GM08714 (cell line): Measurements from ENCODE around the gene ATP6V1F.

Experiments used
- H3K4me3 ChIP-seq: fragments of 200-500 bp; sonication (Bioruptor generic); 2 replicates; pipeline ENCODE4 v1.5.1; 2014; ENCODE audit warnings: mild to moderate bottlenecking, low read length, inconsistent platforms
- ZNF274 ChIP-seq: IDR thresholded peaks from 2 replicates; pipeline ENCODE4 v1.6.1; 2012; ENCODE audit warnings: mild to moderate bottlenecking, low read depth, low read length

The ATP6V1F gene

DNA sequence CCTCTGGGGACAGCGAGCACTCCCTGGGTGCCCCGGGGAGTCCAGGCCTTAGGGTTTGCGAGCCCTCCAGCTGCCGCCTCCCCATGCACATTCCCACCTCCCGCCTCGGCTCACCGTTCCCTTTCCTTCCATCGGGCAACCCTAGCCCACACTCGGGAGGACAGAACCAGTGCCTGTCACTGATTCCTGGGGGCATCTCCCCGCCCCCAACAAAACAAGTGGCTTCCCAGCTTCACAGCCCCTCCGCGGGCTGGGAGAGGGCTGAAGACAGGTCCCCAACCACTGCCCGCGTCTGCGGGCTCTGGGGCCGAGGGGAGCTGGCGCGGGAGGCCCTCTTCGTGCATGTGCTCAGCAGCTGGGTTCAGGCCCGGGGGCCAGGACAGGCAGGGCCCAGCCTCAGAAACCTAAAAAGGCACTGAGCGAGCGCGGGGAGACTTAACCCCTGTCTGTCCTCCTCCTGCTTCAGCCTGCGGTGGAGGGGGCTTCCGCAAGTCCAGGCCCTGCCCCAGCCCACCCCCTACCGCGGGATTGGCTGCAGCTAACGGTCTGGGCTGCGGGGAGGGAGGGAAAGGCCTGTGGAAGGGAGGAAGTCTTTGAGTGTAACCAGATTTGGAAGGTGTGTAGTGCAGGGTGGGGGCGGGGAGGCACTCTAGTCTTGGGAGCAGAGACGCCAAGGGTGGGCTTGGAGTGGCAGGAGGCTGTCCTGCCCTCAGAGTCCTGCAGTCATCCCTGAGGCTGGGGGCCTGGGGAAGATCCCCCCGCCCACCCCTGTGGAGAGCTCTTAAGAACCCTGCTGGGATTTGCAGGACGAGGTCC is 31.3 kb upstream of the ATP6V1F start:
- no peak overlapping the region for H3K4me3 ChIP-seq
- no peak for TF ChIP-seq ZNF274

DNA sequence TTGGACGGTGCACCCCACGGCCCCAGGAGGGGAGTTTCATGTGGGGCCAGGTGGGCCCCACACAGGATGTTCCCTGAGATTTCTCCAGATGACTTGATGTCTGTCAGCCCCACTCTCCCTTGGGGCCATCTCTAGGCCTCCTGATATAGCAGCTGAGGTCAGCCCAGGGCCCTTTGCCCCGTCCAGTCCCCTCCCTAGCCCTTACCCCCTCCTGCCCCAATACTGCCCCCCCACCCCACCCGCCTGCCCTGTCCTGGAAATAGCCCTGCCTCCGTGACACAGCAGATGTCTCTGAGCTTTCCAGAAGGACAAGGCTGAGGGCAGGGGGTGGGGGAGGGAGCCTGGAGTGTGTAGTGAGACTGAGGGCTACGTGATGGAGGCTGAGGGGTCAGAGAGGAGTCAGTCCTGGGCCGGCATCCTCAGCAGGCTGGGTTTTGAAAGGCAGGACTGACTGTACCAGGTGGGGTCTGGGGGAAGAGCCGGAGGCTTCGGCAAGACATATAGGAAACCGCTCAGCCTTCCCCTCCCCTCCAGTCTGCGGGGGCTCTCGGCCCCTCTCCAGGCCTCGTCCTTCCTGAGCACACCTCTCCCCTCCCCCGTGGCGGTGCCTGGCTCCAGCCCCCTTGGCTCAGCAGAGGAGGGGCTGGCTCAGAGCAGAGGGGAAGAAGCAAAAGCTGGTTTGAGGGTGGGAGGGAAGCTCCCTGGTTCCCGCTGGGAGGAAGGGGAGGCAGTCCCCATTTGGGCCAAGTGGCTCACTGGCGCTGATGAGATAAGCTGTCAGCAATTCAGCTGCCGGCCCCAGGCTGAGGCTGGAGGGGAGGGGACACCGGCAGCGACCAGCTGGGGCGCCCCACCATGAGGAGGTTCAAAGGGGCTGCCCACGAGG is 30.4 kb upstream of the ATP6V1F start:
- no peak for TF ChIP-seq ZNF274
- H3K4me3 ChIP-seq, result no peak overlapping the region

DNA sequence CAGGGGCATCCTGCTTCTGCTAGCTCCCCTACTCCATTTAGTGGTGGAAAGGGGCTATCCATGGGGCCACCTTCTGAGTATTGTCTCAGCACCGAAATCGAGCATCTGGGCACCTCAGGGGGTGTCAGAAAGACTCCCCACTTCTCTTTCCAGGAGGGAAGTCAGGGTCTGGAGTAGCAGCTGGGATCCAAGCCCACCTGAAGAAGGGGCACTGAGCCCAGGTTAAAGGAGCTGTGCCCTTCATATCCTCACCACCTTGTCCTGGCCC is 29.8 kb upstream of the ATP6V1F start:
- no peak for TF ChIP-seq ZNF274
- H3K4me3 ChIP-seq, result no peak overlapping the region

DNA sequence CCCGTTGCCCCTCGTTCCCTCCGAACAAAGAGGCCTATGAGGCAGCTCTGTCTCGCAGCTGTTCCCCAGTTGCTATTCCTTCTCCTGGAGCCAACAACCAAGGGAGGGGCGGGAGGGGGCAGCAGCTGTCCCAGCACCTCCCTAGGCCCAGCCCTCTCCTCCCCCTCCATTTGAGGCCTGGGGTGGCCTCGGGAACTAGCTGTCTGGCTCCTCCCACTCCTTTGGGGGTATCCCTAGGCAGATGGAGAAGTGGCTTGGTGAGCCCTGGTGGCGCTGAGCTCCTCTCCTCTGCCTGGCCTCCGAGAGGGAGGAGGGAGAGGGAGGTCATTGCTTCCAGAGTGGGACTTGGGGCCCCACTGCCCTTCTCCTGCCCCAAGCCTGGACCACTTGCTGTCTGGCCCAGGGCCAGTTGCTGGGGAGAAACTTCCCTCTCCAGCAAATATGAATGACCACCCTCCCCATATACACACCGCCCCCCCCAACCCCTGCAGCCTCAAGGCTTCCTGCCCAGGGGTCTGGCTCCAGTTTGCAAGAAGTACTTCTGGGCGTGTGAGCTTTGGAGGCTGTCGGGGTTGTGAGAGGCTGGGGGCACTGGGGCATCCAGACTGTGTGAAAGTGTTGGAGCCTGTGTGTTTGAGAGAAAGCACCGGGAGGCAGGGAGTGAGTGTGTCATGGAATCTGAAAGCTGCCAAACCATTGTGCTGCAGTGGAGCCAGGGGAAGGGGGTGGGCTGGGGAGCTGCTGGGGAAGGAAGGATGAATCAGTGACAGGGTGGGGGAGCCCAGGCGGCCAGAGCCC is 29.3 kb upstream of the ATP6V1F start:
- H3K4me3 ChIP-seq, result no peak overlapping the region

DNA sequence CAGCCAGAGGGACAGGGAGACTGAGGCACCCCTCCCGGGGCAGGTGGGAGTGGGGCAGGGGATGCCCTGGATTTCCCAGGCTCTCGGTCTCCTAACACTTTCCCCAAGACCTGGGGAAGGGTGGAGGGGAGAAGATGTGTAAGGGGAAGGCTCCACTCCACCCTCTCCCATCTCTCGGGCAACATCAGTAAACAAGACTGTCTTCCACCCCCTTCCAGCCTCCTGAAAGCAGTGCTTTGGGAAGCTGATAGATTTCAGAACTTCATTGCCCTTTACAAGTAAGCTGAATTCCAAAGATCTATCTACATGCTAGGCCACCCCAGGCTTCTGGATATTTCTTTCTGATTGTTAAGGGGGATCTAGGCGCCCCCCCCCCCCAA is 28.7 kb upstream of the ATP6V1F start:
- H3K4me3 ChIP-seq, result no peak overlapping the region
- TF ChIP-seq ZNF274, result no peak

More for the DNA sequence above, 29.3 kb upstream of the ATP6V1F start:
- no peak for TF ChIP-seq ZNF274

DNA sequence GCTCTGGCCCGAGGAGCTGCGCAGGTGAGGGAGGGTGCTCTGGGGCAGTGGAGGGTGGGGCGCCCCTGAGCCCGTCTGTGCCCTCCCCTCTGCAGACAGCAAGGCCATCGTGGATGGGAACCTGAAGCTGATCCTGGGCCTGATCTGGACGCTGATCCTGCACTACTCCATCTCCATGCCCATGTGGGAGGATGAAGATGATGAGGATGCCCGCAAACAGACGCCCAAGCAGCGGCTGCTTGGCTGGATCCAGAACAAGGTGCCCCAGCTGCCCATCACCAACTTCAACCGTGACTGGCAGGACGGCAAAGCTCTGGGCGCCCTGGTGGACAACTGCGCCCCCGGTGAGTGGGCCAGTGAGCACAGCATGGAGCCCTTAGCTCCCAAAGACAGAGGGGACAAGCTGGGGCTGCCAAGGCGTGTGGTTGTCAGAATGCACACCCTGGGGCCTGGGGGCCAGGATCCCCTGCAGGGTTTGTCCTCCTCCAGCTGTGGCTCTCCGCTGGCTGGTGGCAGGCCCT is 27.4 kb upstream of the ATP6V1F start:
- no peak for TF ChIP-seq ZNF274
- H3K4me3 ChIP-seq, result no peak overlapping the region

DNA sequence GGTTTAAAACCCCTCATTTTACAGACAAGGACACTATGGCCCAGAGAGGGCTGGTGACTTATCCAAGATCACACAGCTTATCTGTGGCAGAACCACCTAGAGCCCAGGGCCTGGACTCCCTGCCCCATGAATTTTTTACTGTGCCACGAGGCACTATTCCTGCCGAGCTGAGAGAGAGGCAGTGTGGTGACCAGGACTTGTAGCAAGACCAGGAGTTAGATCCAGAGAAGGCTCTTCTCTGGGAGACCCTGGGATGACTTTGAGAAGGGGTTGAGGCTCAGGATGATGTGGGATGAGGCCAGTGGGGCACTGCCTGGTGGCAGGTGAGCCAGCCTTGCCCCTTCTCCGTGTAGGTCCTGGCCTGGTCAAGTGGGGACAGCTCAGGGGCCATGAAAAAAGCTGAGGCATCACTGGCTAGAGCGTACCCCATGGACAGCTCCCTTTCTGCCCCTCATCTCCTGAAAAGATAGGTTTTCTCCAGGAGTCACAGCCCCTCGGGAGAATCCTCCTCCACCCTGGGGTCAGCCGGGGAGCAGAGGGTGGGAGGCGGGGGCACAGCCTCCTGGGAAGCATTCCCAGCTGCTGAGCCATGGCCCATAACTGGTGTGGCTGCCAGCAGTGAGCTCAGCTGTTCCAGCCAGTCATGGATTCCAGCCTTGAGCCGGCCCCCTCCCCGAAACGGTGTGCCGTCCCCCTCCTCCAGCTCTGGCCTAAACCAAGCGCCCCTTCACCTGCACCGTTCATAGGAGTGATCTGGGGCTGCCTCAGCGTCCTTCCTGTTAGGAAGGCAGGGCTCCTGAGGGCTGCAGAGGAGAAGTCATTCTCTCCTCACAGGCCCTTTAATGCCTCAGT is 26.6 kb upstream of the ATP6V1F start:
- no peak for TF ChIP-seq ZNF274
- no peak overlapping the region for H3K4me3 ChIP-seq

DNA sequence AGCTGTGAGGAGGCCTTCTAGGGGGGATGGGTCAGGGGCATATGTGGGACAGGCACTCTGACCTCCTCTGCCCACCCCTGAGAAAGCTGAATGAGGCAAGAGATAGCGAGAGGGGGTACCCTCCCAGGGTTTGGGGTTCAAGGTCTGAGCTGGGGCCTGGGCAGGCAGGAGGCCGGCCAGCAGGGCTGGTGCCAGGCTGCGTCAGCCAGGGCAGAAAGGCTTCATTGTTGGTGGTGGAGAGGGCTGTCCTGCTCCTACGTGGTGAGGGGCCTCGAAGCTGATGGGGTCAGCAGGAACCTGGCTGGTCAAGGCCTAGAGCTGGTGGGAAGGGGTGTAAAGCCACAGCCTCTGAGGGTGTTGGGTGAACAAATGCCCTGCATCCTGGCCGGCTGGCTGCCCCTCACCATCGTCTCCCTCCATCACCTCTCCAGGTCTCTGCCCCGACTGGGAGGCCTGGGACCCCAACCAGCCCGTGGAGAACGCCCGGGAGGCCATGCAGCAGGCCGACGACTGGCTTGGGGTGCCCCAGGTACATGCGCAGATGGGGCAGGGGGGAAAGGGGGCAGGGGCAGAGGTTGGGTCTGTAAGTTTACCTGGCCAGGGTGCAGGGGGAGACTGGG is 25.8 kb upstream of the ATP6V1F start:
- H3K4me3 ChIP-seq, result no peak overlapping the region
- TF ChIP-seq ZNF274, result no peak

DNA sequence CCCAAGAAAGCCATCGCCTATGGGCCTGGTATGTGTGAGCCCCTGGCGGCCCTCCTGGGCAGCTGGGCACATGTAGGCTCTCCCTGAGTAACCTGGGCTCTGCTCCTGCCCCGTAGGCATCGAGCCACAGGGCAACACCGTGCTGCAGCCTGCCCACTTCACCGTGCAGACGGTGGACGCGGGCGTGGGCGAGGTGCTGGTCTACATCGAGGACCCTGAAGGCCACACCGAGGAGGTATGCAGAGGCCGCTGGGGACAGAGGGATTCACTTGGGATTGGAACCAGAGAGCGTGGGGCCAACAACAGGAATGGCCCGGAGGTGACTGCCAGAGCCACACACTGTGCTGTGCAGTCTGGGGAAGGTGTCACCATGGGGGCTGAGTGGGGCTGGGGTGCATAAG is 25.1 kb upstream of the ATP6V1F start:
- TF ChIP-seq ZNF274, result no peak

DNA sequence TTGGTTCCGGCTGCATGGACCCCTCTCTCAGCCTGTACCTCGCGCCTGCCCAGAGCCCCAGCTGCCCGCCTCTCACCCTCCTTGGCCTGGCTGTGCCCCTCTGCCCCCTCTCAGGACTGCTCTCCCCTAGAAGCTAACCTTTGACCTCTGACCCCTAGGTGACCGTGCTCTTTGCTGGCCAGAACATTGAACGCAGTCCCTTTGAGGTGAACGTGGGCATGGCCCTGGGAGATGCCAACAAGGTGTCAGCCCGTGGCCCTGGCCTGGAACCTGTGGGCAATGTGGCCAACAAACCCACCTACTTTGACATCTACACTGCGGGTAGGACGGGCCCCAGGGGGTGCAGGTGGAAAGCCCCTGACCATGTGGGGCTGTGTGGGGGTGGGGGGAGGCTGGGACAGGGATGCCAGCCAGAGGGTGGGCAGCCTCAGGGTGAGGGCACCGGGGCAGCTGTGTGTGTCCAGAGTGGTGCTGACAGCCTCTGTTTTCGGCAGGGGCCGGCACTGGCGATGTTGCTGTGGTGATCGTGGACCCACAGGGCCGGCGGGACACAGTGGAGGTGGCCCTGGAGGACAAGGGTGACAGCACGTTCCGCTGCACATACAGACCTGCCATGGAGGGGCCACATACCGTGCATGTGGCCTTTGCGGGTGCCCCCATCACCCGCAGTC is 24.4 kb upstream of the ATP6V1F start:
- no peak for TF ChIP-seq ZNF274
- H3K4me3 ChIP-seq, result no peak overlapping the region

More for the DNA sequence above, 25.1 kb upstream of the ATP6V1F start:
- H3K4me3 ChIP-seq, result no peak overlapping the region

DNA sequence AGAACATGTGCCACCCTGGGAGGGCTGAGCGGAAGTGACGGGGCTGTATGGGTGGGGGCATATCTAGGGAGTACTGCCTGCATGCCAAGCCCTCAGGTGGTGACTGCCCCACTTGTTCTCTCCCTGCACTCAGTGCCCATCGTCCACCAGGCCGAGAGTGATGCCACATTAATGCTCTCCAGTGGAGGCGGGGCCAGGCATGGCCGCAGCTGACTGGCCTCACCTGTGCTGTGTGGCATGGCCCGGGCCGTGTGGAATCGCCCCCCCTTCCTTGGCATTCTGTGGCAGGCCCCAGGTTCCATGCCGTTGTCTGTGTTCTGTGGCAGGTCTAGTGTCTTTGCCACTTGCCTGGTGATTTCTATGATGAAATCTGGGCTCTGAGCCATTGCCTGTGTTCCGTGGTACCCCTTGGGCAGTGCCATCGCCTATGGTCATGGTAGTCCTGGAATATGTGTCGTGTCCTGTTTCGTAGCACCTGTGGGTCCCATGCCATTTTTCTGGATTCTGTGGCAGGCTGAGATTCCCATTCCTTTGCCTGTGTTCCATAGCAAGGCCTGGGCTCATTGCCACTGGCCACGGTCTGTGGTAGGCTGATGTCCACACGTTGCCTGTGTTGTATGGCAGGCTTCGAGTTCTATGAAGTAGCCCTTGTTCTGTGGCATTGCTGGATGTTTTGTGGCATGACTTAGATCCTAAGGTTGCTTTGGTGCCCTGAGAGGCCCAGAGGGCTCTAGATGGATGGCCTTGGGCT is 23.5 kb upstream of the ATP6V1F start:
- H3K4me3 ChIP-seq, result no peak overlapping the region

DNA sequence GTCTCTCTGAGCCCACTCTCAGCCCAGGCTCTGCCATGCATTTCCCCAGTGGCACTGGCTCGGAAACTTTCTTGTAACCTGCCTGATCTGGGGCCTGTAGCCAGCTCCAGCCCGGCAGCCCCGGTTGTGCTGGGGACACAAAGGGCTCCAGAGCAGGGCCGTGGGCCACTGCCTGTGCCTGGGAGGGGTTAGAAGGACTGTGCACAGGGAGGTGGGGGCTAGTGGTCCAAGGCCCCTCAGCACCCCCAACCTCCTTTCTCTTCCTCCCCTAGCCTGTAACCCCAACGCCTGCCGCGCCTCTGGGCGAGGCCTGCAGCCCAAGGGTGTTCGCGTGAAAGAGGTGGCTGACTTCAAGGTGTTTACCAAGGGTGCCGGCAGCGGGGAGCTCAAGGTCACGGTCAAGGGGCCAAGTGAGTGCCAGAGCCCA is 22.9 kb upstream of the ATP6V1F start:
- no peak for TF ChIP-seq ZNF274

More for the DNA sequence above, 23.5 kb upstream of the ATP6V1F start:
- no peak for TF ChIP-seq ZNF274

More for the DNA sequence above, 22.9 kb upstream of the ATP6V1F start:
- no peak overlapping the region for H3K4me3 ChIP-seq
